Upper lobe of left lung (tissue), 4 donors: Measurements from ENCODE around the gene AMY1A.
"Not testable (repeated sequence)": the region's sequence is repeated elsewhere in the genome, so short reads cannot be mapped to it uniquely, and the experiment has no call there.

Source experiments
- EP300 ChIP-seq, 4 donors: sonication (generic); formaldehyde crosslinking; IDR thresholded peaks; one replicate each; pipeline ENCODE4 v1.5.1; 2017; ENCODE audit warnings: antibody characterized with exemption in 4 of 4, control low read depth in 2 of 4
- POLR2A ChIP-seq, 4 donors: fragments of 450-650 bp; IDR thresholded peaks; one replicate each; pipeline ENCODE4 v1.5.1; 2016 to 2017; ENCODE audit warnings: antibody characterized with exemption in 4 of 4, mild to moderate bottlenecking in 2 of 4

- TF ChIP-seq POLR2A, EP300 (IDR thresholded peaks at IDR 0.05): not testable (repeated sequence)
These were observed 1.4 kb upstream of the AMY1A start for GRCh38 chr1:103654133-103654532.
